GM12874 (cell line): Measurements from ENCODE around the gene RNF187.

ENCODE experiments used
- CTCF ChIP-seq: IDR thresholded peaks from 2 replicates; pipeline ENCODE4 v1.5.1; 2011; ENCODE audit warnings: low read depth, mild to moderate bottlenecking, control low read depth, low read length, moderate library complexity; ENCODE audit not compliant: insufficient read depth

RNF187 gene

DNA sequence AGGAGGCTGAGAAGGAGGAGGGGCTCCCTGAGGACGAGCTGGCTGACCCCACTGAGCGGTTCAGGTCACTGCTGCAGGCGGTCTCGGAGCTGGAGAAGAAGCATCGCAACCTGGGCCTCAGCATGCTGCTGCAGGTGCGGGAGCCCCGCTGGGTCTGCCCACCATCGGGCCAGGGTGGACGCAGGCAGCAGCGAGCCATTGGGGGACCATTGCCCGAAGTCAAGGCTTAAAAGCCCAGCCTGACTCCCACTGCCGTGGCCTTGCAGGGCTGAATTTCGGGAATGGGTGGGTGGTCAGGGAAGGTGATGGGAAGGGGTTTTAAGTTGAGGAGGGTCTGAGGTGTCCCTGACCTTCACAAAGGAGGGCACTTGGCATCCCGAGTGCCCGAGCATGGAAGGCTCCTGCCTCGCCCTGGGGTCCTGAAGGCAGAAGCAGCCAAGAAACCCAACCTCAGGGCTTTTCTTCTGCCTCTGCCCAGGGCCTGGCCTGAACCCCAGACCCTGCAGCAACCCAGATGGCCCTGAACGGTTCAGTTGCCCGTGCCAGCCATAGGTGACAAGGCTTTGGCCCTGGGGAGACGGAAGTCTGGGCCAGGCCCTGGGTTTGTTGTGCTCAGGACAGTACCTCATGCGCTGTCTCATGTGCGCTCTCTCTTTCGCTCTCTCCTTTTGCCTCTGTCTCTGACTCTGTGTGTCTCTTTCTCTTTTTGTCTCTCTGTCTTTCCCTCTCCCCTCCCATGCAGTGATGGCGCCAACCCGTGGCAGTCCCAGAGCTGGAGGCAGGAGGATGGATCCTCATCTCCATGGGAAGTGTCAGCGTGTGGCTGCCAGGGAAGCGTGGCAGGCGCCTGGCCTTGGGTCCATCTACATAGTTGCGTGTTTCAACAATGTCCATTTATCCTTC is 6.2 kb downstream of the RNF187 start:
- no peak for TF ChIP-seq CTCF

DNA sequence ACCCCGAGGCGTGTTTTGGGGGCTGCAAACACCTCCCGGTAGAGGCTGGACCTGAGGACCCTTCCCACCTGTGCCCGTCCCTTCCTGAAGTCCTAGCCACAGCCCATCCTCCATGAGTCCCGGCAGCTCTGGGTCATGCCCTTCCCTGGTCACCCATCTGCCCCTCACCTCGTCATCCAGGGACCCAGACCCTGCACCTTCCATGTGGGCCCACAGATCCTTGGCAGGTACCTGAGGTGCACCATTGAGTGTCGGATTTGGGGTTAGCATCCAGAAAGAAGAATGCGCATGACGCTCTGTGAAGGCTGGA is 6.8 kb downstream of the RNF187 start:
- no peak for TF ChIP-seq CTCF

- TF ChIP-seq CTCF: no peak
Measured at GRCh38 chr1:228494391-228494790, 7.2 kb downstream of the RNF187 start.

GRCh38 chr1:228494970-228495853 is 8.0 kb downstream of the RNF187 start:
- TF ChIP-seq CTCF: no peak

DNA sequence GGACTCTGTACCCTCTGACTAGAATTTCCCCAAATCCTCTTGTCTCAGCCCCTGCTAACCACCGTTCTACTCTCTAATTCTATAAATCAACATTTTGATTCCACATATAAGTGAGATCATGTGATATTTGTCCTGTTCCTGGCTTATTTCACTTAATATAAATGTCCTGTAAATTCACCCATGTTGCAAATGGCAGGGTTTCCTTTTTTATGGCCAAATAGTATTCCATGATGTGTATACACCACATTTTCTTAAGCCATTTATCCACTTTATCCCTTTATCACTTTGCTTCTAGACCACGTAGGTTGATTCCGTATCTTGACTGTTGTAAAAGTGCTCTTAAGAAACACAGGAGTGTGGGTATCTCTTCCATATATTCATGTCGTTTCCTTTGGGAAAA is 8.9 kb downstream of the RNF187 start:
- TF ChIP-seq CTCF: no peak

DNA sequence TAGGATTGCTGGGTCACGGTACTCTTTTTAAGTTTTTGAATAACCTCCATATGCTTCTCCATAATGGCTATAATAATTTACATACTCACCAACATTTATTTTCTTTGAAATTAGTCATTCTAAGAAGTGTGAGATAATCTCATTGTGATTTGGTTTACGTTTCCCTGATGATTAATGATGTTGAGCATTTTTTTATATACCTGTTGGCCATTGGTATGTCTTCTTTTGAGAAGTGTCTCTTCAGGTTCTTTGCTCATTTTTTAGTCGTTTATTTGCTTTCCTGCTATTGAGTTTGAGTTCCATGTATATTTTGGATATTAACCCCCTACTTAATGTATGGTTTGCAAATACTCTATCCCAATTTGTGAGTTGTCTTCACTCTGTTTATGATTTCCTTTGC is 9.3 kb downstream of the RNF187 start:
- TF ChIP-seq CTCF: no peak

DNA sequence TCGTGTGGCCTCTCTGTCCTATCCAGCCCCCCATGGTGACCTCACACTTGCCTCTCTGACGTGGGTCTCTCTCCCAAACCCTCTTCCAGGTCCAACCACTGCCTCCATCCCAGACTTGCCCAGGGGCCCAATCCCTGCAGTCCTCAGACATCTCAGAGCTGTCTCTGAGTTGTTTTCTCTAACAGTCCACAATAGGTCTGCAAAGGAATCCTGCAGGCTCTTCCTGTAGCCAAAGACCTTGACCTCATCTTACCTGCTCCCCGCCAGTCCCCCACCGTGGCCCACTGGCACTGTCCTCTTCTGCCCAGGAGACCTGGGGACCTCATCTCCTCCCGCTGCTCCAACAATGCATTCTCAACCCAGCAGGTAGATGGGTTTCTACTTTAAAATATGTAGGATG is 10.0 kb downstream of the RNF187 start:
- no peak for TF ChIP-seq CTCF
